GM12872 (cell line): ENCODE results near the gene ZBTB18.

Source experiments
- TF ChIP-seq, protein P1 (sequence below): IDR thresholded peaks from 3 replicates; pipeline ENCODE4 v1.5.1; 2011; ENCODE audit warnings: low read depth, mild to moderate bottlenecking, low read length, moderate library complexity; ENCODE audit not compliant: insufficient read depth

The ZBTB18 gene

DNA sequence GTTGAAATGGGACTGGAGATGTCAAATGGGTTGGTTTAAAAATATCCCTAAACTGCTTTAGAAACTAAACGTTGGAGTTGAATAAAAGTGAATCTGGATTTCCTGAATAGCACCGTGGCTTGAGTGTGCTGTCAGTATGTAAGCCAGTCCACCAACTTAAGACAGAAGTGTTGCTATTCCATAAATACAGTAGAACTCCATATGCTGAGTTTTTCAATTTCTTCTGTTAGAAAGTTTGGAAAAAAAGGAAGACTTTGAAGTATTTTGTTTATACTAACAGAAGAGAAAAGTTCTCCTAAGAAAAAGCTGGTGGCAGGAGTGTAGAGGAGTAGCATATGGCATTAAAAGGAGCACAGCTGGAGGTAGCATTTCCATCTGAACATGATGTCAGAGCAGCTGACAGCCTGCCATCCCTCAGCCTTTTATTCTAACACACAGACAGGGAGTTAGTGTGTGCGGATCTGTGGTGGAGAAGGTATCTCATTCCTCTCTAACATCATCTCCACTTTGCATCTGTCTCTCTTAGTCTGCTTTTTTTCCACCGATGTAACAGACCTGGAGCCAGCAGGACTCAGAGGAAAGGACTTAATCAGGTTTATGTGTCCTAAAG lies at the start of gene ZBTB18:
Gene ZBTB18 (plus strand): TSS at position 449 of the 610 bp plus-strand sequence. CDS start 149 bp downstream, at position 598.
- TF ChIP-seq, protein P1, sequence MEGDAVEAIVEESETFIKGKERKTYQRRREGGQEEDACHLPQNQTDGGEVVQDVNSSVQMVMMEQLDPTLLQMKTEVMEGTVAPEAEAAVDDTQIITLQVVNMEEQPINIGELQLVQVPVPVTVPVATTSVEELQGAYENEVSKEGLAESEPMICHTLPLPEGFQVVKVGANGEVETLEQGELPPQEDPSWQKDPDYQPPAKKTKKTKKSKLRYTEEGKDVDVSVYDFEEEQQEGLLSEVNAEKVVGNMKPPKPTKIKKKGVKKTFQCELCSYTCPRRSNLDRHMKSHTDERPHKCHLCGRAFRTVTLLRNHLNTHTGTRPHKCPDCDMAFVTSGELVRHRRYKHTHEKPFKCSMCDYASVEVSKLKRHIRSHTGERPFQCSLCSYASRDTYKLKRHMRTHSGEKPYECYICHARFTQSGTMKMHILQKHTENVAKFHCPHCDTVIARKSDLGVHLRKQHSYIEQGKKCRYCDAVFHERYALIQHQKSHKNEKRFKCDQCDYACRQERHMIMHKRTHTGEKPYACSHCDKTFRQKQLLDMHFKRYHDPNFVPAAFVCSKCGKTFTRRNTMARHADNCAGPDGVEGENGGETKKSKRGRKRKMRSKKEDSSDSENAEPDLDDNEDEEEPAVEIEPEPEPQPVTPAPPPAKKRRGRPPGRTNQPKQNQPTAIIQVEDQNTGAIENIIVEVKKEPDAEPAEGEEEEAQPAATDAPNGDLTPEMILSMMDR: no peak

DNA sequence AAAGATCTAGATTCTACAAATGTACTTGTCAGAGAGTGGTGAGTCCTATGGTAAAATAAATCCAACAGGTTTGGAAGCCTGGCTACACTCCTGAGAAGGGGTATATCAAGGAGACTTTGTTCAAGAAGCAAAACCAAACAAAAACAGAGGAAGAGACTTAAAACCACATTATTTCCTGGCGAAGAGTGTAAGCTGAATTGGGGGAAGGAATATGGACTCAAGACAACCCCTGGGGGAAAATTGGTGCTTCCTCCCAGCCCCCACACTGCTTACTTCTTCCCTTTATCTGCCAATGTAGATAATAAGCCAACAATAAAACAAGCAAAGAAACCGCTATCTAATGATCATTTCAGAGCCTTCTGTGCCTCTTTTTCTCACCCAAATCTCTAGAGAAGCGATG lies 48.4 kb upstream of the ZBTB18 start:
- TF ChIP-seq, protein P1: no peak

DNA sequence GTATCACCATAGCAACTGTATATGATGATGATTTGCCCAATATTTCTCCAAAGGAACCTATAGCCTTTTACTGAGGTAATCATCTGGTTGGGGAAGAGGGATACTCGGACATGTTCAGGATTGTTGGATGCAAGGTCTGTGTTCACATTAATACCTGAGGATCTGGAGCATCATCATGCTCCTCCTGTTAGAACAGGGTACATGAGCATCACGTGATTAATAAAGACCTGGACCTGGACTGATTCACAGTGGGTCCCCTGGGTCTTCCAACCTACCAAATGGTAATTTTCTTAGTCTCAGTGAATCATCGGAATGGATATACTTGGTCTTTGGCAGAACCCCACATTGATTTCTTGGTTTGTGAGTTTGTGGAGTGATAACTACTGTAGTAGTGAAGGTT lies 45.6 kb upstream of the ZBTB18 start:
- TF ChIP-seq, protein P1: no peak

DNA sequence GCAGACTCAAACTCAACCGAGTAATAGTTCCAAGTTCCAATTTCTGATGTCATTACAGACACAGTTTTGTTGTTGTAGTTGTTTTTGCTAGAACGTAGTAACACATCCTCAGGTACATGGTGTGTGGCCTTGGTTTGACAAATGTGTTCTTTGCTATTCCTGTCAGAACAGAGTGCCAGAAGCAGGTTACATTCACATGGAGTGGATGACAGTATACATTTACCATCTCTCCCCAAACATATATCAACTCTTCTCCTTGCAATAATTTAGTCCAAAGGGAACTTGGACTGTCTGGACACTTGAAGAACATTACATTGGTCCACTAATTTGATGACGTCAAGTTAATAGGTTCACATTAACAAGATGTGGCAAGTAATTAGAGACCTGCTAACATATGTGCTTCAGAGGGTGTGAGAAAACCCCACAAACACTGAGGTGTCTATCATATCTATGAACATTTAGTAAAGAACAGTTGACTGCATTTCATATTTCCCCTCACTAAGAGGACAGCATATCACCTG lies 44.6 kb upstream of the ZBTB18 start:
- TF ChIP-seq, protein P1: no peak

DNA sequence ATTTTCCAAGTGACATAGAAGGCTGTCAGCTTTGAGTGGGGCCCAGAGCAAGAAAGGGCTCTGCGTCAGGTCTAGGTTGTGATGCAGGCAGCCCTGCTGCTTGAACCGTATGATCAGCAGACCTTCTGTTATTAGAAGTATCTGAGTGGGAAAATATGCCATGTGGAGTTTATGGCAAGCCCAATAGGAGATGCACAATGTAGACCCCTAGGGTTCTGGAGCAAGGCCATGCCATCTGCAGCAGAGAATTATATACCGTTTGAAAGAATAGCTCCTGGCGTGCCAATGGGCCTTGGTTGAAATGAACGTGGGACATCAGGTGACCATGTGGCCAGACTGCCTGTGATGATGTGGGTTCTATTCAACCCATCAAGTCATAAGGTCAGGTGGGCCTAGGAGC lies 44.1 kb upstream of the ZBTB18 start:
- TF ChIP-seq, protein P1: no peak

DNA sequence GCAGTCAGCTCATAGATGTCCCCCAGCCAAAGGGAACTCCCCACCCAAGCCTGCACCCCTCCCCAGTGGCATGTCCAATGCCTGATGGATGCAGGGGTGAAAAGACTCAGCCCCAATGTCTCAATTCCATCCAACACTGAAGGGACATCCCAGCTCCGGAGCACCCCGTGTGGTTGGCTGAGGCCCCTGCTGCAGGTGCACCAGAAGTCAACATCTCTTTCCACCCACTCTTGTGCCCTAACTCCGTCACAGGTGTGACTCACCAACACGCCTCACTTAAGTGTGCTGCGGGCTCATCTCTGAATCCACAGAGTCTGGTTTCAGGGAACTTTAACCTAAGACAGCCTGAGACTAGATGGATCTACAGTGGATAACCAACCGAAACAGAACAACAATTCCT lies 40.9 kb upstream of the ZBTB18 start:
- TF ChIP-seq, protein P1: peak; percentile 50; the same call in 2 of the 3 replicates

DNA sequence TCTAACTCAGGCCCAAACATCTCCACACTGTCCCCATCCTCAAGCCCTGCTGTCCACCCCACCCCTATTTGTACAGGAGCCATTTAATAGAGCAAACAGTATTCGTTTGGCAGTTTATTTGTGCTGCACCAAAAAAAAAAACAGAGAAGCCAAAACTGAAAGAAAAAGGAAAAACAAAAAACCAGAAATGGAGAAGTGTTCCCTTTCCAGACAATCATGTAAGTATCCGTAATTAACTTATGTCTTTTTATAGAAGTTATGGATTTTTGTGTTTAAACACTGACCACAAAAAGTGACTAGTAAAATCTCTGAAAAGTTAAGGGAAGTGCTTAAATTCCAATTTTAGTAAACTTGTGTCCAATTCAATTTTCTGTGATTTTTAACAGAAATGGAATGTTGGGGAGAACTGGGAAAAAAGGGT lies 40.4 kb upstream of the ZBTB18 start:
- TF ChIP-seq, protein P1: no peak
